HepG2 (cell line): ENCODE measurements around the gene NXF2B. TPM values are rescaled to one million over a fixed set of nuclear protein-coding genes. Genes with fewer than 3 reads are reported as not detected.

ENCODE experiments used
- ATAC-seq: fragments of 200-7000 bp; cut with Tn5 transposase; 3 replicates; pipeline ENCODE4 v1.9.1; 2020; ENCODE audit warnings: mild to moderate bottlenecking, moderate library complexity
- BruUV-seq: library from RNA; stranded (reverse); fragments of 400-500 nt; replicated peaks from 2 replicates; lab custom pipeline; 2021; lab: Mats Ljungman, UMichigan
- CTCF ChIA-PET: fragments of 300-600 bp; formaldehyde crosslinking; extraction: SDS; loops from one replicate; lab custom pipeline; 2021; ENCODE audit warnings: low total read pairs, inconsistent platforms, low intra/inter-chr PET ratio; lab: Yijun Ruan, JAX
- POLR2A ChIA-PET: fragments of 350-600 bp; sonication (Branson Sonifier 250); formaldehyde crosslinking; loops from one replicate; lab custom pipeline; 2020; ENCODE audit warnings: antibody characterized with exemption, inconsistent platforms; lab: Yijun Ruan, JAX
- DNase-seq: peaks from one replicate; pipeline ENCODE4 v3.0.0-alpha.2; 2015; ENCODE audit warnings: low spot score
- FAIRE-seq: peaks from 3 replicates; lab custom pipeline; 2011; peaks lifted over from hg19 to GRCh38; lab: Jason Lieb, UNC
- H2AFZ ChIP-seq: one replicate; pipeline ENCODE4 v1.6.1; 2011; ENCODE audit warnings: low read length, inconsistent platforms
- H3K27ac ChIP-seq: fragments of 300-600 bp; 3 replicates; pipeline ENCODE4 v1.8.0; 2011; ENCODE audit warnings: mixed run types, mild to moderate bottlenecking, mixed read lengths, low read length, inconsistent platforms; ENCODE audit not compliant: insufficient read depth; ENCODE audit errors: extremely low read length
- H3K27me3 ChIP-seq, 2 experiments: fragments of 200-600 bp in 1 of 2; 2 replicates in 1 of 2; 3 replicates in 1 of 2; pipeline versions ENCODE4 v1.6.0 to v1.8.0; 2011; ENCODE audit warnings: low read length in 2 of 2, mild to moderate bottlenecking in 2 of 2, moderate library complexity in 2 of 2, inconsistent platforms in 1 of 2; ENCODE audit not compliant: insufficient read depth in 2 of 2, control insufficient read depth in 1 of 2
- H3K36me3 ChIP-seq, 2 experiments: fragments of 200-600 bp in 1 of 2; replicated peaks in 1 of 2; 2 replicates in 1 of 2; 3 replicates in 1 of 2; pipeline versions ENCODE4 v1.5.1 to v1.8.0; 2011; ENCODE audit warnings: low read length in 2 of 2, inconsistent platforms in 1 of 2; ENCODE audit not compliant: insufficient read depth in 2 of 2, control insufficient read depth in 1 of 2
- H3K4me1 ChIP-seq: 2 replicates; pipeline ENCODE4 v1.5.1; 2012; ENCODE audit warnings: low read length, inconsistent platforms; ENCODE audit not compliant: insufficient read depth
- H3K4me2 ChIP-seq: 2 replicates; pipeline ENCODE4 v1.6.0; 2011; ENCODE audit warnings: low read depth, low read length, inconsistent platforms
- H3K4me3 ChIP-seq, 3 experiments: fragments of 200-600 bp in 1 of 3; sonication (generic), shearing (Covaris generic) in 1 of 3; replicated peaks in 1 of 3; 2 replicates each; pipeline ENCODE4 v1.5.1; 2011 to 2016; ENCODE audit warnings: low read length in 3 of 3, inconsistent platforms in 2 of 3, low read depth in 2 of 3, mild to moderate bottlenecking in 2 of 3, control low read depth in 1 of 3, mixed read lengths in 1 of 3; ENCODE audit not compliant: insufficient read depth in 1 of 3
- H3K79me2 ChIP-seq: one replicate; pipeline ENCODE4 v1.6.1; 2011; ENCODE audit warnings: low read length, inconsistent platforms; ENCODE audit not compliant: insufficient read depth
- H3K9ac ChIP-seq: 2 replicates; pipeline ENCODE4 v1.6.0; 2011; ENCODE audit warnings: mild to moderate bottlenecking, low read depth, low read length, inconsistent platforms; ENCODE audit not compliant: insufficient read depth
- H3K9me3 ChIP-seq: 2 replicates; pipeline ENCODE4 v1.5.1; 2012; ENCODE audit warnings: mild to moderate bottlenecking, low read length
- H4K20me1 ChIP-seq: 2 replicates; pipeline ENCODE4 v1.6.0; 2011; ENCODE audit warnings: inconsistent platforms, mild to moderate bottlenecking, low read length, moderate library complexity; ENCODE audit not compliant: insufficient read depth
- FOSL2 ChIP-seq: sonication (generic); formaldehyde crosslinking; IDR thresholded peaks from 2 replicates; pipeline ENCODE4 v1.4.0; 2020; ENCODE audit warnings: missing genetic modification reagents
- KAT7 ChIP-seq: IDR thresholded peaks from 2 replicates; pipeline ENCODE4 v1.6.1; 2018; ENCODE audit warnings: borderline replicate concordance, missing compliant biosample characterization
- ZNF431 ChIP-seq: sonication (generic); formaldehyde crosslinking; IDR thresholded peaks from 2 replicates; pipeline ENCODE4 v1.9.0; 2022; ENCODE audit warnings: missing genetic modification reagents, low read depth, mild to moderate bottlenecking, borderline replicate concordance
- ZNF576 ChIP-seq: sonication (generic); formaldehyde crosslinking; IDR thresholded peaks from 2 replicates; pipeline ENCODE4 v1.4.0; 2020; ENCODE audit warnings: mild to moderate bottlenecking, missing genetic modification reagents
- ZNF607 ChIP-seq: sonication (generic); formaldehyde crosslinking; IDR thresholded peaks from 2 replicates; pipeline ENCODE4 v1.5.1; 2020; ENCODE audit warnings: missing genetic modification reagents, mild to moderate bottlenecking, borderline replicate concordance
- WGBS: methylation state at CpG from one replicate; pipeline ENCODE4 v1.1.6; 2017; ENCODE audit warnings: low lambda C conversion rate; 5-methylcytosine and 5-hydroxymethylcytosine counted together
- in situ Hi-C: cut with HindIII; loops from 2 replicates; pipeline ENCODE4 v1.10.0; 2017; ENCODE audit warnings: low pct_unique_long_range_greater_than_20kb; ENCODE audit not compliant: extremely low pct_ligation_motif_present
- intact Hi-C: fragments of 100-400 bp; cut with micrococcal nuclease; formaldehyde crosslinking; loops from one replicate; pipeline ENCODE4 v1.10.0; 2022; ENCODE audit not compliant: unreplicated experiment
- polyA plus RNA-seq, 8 experiments: library from polyadenylated mRNA; depleted of rRNA in 3 of 8; stranded (reverse) in 7 of 8; unstranded in 1 of 8; fragments of >200 nt; fragmentation: Illumina TruSeq in 4 of 8; extraction: Trizol in 4 of 8; gene quantifications; 2 replicates each; pipeline versions ENCODE4 v1.2.1 to v1.2.3, GENCODE V29; 2011 to 2016; ENCODE audit warnings: low read depth in 4 of 8, missing spikeins in 1 of 8, mixed read lengths in 1 of 8; ENCODE audit not compliant: insufficient read depth in 1 of 8
- total RNA-seq, 5 experiments: library from RNA; depleted of rRNA; stranded (reverse); fragments of >200 nt; fragmentation: Illumina TruSeq; extraction: Trizol; gene quantifications; 2 replicates each; pipeline ENCODE4 v1.2.3, GENCODE V29; 2016; ENCODE audit warnings: low read depth in 1 of 5

The NXF2B gene
- total and polyA plus RNA-seq, 2 of the 13 experiments (the other 11 are each of a cell fraction or from before 2014, with no cell fraction given): not detected

- no peak for TF ChIP-seq FOSL2 (CRISPR knock-in tag)
- no peak for TF ChIP-seq KAT7 (CRISPR knock-in tag)
- no peak for TF ChIP-seq ZNF576 (CRISPR knock-in tag)
- TF ChIP-seq, all 625 proteins: peak for 0
These were observed 100.2 kb downstream of the NXF2B start (continued) for GRCh38 chrX:102339312-102340298.

GRCh38 chrX:102338162-102338561 lies 101.6 kb downstream of the NXF2B start:
- in situ Hi-C loops (no loop called here), intact Hi-C loops (no loop called here)
- no peaks in the 10 kb centered on the region for H4K20me1 ChIP-seq
- H3K4me2 ChIP-seq: no peak overlapping the region
- no TSS peak for BruUV-seq
- H3K9me3 ChIP-seq: no peaks in the 10 kb centered on the region
- no peak for ATAC-seq
- H3K9ac ChIP-seq: no peak overlapping the region
- no peaks in the 10 kb centered on the region for H3K79me2 ChIP-seq
- H2AFZ ChIP-seq: no peak overlapping the region
- no peaks in the 10 kb centered on the region for H3K36me3 ChIP-seq
- H3K4me1 ChIP-seq: no peaks in the 10 kb centered on the region
- TF ChIP-seq ZNF431 (no peak), ZNF607 (CRISPR knock-in tag) (no peak)
- DNase-seq: no peak
- no peak for FAIRE-seq
- CTCF ChIA-PET: no interaction called here
- H3K27ac ChIP-seq: no peak overlapping the region
- POLR2A ChIA-PET: no interaction called here
- no peak overlapping the region for H3K4me3 ChIP-seq
- no peaks in the 10 kb centered on the region for H3K27me3 ChIP-seq
- WGBS: no CpG with 5 or more reads among the region's 4 CpGs

Other genes starting within 250 kb of the NXF2B start
- gene TCP11X1, start 224.7 kb downstream of the NXF2B start, total RNA-seq (2016; rRNA removed; fragmentation: Illumina TruSeq; extraction: Trizol): not detected in 2 replicates
- not detected in 2 replicates for gene TCP11X1, start 224.7 kb downstream of the NXF2B start, polyA plus RNA-seq (2011; rRNA removed)
- not detected in 2 replicates for gene NXF2, start 192.8 kb downstream of the NXF2B start, total RNA-seq (2016; rRNA removed; fragmentation: Illumina TruSeq; extraction: Trizol)
- not detected in 2 replicates for gene NXF2, start 192.8 kb downstream of the NXF2B start, polyA plus RNA-seq (2011; rRNA removed)
- gene TCP11X2, start 31.8 kb upstream of the NXF2B start, total RNA-seq (2016; rRNA removed; fragmentation: Illumina TruSeq; extraction: Trizol): not detected in 2 replicates
- not detected in 2 replicates for gene TCP11X2, start 31.8 kb upstream of the NXF2B start, polyA plus RNA-seq (2011; rRNA removed)
- gene TMSB15A, start 76.7 kb upstream of the NXF2B start, total RNA-seq (2016; rRNA removed; fragmentation: Illumina TruSeq; extraction: Trizol): not detected in 2 replicates
- gene TMSB15A, start 76.7 kb upstream of the NXF2B start, polyA plus RNA-seq (2011; rRNA removed): not detected in 2 replicates
- 14.2 and 14.4 TPM in 2 replicates for gene ARMCX5, start 159.5 kb upstream of the NXF2B start, total RNA-seq (2016; rRNA removed; fragmentation: Illumina TruSeq; extraction: Trizol)
- gene ARMCX5, start 159.5 kb upstream of the NXF2B start, polyA plus RNA-seq (2011; rRNA removed): 9.1 and 9.3 TPM in 2 replicates
- 0.51 and 1.4 TPM in 2 replicates for gene GPRASP1, start 211.5 kb upstream of the NXF2B start, total RNA-seq (2016; rRNA removed; fragmentation: Illumina TruSeq; extraction: Trizol)
- 0.38 and 0.39 TPM in 2 replicates for gene GPRASP1, start 211.5 kb upstream of the NXF2B start, polyA plus RNA-seq (2011; rRNA removed)